SW 1271 (cell line): ENCODE data around the gene DCST1.

Source experiments
- DNase-seq, 2 experiments: peaks; one replicate each; lab custom pipeline; 2025; lab: John Stamatoyannopoulos, UW

The DCST1 gene

DNA sequence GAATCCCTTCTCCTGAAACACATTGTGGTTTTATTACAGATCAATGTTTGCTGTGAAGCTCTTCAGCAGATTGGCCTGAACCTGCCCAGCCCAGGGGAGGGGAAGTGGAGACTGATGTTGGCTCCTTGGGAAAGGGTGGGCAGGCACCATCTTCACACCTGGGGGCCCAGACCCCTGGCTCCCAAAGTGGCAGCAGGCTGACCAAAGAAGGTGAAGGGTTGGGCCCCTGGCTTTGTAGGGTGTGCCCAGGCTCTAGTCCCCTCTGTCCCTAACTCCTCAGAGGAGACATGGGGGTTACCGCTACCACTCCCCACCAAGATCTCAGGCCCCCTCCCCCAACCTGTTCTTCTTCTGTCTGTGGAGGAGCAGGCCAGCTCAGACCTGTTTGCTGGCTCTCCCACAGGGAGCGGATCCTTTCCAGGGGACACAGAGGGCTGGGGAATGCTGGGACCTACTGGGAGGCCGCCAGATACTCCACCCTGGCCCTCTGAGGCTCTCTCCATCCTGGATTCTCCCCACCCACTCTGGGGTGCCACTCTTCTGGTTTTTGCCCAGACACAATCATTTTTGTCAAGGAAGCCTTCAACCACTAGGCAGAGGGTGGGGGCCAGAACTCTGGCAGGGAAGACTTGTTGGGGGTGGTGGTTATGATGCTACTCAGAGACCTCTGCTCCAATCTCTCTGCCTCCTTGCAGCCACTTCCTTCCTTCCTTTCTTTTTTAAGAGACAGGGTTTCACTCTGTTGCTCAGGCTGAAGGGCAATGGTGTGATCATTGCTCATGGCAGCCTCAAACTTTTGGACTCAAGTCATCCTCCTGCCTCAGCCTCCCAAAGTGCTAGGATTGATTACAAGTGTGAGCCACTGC, 40.0 kb downstream of the DCST1 start:
- no peak for DNase-seq

DNA sequence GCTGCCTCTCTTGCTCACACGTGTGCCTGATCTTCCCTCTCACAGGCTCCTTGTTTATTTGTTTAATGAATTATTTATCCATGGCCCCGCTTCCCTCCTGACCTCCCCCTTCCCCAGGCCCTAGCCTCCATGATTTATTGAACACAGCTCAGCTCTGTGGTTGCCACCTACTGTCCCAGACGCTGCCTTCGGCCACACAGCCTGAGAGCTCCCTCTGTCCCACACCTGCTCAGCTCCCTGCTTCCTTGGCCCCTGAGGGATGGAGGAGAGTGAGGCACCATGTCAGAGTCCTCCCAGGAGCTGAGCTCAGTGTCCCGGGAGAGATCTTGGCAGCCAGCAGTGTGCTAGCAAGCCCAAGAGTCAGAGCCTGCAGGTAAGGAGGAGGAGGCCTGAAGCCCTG, 41.9 kb downstream of the DCST1 start:
- DNase-seq, result no peak

DNA sequence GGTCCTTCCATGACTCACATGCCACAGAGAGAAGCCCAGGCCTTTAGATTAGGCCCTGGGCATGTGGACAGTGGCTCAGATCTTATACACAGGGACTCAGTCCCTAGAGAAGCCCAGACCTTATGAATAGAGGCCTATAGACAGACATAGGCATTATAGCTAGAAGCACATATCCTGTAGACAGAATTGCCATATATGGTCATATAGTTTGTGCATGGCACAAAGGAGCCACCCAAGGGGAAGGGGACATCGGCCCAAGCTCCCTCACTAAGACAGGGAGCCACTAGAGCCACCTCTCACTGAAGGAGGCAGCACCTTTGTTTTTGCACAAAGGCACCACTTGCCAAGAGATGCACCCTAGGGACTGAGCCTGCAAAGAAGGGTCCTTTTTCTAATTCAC, 42.7 kb downstream of the DCST1 start:
- DNase-seq, result no peak

DNA sequence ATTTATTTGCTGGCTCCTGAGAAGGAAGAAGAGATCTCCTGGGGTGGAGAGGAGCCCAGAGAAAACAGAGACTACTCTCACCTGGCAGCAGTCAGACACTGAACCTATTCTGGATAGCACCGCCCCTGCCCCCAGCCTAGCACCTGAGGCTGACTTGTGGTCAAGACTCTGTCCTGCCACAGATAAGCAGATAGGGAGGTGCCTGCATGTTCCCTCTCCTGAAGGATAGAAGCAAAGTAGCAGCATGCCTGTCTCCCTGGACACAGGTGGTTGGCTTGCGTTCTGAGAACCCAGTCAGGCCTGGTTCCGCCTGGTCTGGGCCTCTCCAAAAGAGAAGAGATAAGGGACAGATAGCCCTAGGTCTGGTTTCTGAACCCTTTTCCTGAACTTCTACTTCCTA, 43.7 kb downstream of the DCST1 start:
- DNase-seq, result no peak

DNA sequence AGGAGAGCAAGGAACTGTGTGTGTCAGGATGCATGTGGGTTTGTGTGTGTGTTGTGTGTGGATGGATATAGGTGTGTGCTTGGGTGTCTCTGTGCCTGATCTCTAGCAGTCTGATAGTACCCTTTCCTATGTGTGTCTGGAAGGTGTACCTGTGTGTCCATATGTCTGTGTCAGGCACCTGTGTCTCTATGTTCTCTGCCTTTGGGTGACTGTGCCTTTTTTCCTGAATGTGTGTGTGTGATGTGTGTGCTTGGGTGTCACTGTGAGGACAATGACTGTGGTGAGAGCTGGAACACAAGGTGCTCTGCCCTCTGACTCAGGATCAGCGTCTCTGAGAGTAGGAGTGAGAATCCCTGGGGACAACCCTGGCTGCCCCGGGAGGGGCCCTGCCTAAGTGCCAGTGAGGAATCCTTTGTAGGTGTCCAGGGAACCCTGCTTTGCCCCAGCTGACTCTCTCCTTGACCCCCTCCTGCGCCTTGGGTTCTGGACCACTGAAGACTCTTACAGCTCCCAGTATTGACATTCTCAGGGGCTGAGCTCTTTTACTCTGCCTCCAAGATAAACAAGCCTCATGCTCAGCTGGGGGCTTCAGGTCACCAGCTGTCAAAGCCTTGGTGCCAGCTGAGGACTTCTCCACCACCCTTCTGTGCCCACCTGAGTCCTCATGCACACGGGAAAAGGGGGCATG, 44.3 kb downstream of the DCST1 start:
- no peak for DNase-seq

DNA sequence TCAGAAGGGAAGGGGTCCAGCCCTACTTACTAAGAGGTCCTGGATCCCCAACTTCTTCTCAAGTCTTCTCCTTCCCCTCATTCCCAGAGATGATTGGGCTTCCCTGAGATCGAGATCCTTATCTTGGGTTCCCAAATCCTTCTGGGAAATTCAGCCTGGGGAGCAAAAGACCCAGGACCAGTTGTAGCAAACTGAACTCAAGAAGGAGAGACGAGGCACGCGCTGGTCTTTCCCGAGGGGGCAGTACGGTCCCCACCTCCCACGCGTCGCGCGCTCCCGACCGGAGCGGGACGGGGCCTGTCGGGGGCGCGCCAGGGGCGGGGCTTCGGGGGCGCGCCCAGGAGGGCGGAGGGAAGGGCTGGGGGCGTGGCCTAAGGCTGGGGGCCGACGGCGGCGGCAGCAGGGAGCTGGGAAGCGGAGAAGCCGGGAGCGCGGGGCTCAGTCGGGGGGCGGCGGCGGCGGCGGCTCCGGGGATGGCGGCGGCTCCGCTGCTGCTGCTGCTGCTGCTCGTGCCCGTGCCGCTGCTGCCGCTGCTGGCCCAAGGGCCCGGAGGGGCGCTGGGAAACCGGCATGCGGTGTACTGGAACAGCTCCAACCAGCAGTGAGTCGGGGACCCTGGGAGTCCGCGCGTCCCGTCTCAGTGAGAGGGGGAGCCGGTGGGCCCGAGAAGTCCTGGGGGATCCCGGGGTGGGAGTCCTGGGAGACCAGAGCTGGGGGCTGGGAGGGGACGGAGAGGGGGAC, 45.0 kb downstream of the DCST1 start, which contains the start of gene EFNA3:
Gene EFNA3 (plus strand): TSS at position 369 of the 741 bp plus-strand sequence. CDS start 105 bp downstream, at position 474.
- DNase-seq, result peak in 1 of 2 experiments; percentile 17

DNA sequence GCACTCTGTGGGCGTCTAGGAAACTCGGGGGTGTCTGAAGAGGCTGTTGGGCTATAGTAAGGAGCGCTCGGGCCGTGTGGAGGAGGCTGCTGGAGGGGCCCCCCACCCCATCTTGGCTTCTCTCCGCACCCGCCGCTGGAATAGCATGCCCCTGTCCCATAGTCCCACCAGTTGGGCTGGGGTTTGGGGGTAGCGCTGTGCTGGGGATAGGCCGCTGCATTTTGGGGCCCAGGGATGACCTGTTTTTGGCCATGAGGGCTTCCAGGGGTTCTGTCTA, 45.5 kb downstream of the DCST1 start:
- no peak for DNase-seq

DNA sequence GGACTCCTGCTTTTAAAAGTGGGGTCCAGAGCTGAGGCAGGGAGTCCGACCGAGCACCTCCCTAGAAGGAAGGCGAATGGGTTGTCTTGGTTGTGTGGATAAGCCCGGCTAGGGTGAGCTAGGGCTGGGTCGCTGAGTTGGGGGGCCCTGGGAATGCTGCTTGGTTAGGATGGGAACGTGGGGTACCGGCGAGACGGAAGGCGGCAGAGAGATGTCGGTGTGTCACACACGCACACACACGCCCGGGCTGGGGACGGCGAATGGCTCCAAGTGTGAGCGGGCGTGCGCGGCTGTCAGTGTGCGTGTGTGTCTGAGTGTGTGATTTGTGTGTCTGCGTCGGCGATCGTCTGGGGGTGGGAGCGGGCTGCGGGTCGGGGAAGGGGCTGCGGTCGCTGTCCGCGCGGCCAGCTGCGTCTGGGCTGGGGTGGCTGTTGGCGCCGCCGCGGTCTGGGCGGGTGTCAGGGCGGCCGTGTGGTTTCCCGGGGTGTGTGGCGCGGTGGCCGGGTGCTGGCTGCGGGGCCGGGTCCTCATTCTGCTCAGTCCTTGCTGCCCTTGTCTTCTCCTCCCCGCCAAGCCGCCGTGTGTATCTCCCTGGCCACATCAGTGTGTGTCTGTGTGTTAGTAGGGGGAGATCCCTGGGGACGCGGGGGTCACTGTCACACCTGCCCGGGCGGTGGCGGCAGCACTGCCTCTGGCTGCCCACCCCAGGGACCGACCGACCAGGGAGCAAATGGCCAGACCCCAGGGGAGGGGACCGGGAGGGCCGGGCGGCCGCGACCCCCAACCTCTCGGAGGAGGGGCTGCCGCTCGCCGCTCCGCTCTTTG, 46.1 kb downstream of the DCST1 start:
- DNase-seq, result no peak

DNA sequence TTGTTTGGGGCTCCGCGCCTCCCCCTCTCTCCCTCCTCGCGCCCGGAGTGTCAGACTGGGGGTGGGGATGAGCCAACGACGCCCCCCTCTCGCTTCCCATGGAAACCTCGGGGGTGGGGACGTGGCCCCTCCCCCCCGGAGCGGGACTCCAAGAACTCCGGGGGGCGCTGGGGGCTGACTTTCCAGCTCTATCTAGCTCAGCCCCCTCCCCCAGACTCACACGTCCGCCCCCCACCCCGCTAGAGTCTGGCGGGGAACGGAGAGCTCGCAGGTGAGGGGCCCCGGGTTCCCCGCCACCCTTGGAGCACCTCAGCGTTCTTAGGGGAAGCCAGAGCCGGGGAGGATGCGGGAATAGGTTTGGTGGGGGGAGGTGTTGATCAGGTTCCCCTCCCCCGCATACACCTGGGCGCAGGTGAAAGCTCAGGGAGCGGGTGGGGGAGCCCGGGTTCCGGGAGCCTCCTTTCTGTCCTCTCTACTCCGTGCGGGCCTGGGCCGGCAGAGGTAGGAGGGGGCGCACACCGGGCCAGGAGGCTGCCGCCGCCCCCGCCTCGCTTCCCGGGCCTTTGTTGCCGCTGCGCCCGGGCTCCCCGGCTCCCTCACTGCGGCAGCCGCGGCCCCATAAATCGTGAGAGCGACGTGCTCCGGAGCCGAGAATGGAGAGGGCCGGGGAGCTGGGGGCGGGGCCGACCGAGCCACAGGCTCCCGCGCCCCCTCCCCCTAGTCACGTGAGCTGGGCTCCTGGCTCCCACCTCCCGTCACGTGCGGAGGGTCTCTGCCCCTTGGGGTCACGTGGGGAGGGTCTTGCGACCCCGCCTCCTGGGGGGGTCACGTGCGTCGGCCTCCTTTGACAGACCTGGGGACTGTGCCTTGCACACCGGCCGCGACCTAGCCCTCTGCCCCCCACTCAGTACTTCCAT, 46.9 kb downstream of the DCST1 start:
- DNase-seq, result no peak

DNA sequence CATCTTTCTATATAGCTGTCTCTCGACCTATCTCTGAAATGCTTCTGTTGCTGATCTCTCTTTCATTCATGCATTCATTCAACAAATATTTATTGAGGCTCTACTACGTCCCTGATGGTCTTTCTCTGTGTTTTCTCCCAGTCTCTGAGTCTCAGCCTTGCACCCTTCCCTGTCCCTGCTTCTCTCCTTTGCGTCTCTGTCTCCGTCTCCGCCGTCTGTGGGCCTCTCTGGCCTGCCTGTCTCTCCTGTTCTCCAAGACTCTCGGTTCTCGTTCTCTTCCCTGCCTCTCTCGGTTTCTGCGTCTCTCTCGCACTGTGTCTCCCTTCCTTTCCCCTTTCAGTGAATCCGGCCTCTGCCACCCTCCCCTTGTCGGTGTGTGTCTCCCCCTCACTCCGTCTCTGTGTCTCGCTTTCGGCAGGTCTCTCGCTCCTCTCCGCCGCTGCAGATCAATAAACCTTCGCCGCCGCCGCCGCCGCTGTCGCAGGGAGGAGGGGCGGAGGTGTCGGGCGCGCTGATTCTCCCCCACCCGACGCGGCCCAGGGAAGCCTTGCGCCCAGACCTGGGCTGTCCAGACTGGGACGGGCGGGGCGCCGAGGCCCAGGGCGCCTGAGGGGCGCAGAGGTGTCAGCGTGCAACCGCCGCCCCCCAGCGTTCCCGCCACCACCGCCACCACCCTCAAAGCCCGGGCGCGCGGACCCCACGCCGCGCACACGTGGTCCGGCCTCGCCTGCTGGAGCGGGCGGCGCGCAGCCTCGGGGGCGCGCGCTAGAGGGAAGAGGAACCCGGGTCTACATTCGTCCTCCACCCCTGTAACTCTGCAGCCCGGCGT, 48.1 kb downstream of the DCST1 start:
- DNase-seq, result no peak

DNA sequence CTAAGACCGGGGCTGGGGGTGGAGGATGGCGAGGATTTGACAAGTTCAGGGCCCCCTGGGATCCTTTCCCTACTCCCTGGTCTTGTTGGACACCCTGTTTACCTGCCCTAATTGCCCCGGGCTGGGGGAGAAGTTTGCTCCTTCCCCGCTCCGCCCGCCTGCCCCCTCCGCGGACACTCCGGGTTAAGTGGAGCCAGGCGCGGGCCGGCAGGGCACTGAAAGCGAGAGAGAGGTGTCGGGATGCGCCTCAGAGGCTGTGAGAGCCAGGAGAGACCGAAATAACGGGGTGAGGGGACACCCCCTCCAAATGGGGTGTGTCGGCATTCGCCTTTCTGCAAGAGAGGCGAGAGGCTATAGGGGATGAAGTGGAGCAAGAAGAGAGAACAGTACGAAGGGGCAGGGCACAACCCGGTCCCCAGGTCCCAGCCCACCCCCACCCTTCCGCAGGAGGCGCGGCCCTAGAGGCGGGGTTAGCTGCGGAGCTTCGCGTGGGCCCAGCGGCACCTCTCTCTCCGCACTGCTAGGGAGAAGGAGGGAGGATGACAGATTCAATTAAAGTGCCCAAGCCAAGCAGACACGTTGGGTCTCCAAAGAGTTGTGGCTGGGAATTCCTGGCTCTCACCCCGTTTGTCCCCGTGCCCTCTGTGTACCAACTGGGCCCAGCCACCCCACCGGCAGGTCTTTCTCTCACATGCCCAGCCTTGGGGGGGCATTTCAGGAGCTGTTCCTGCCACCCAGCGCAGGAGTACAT, 48.9 kb downstream of the DCST1 start:
- no peak for DNase-seq

DNA sequence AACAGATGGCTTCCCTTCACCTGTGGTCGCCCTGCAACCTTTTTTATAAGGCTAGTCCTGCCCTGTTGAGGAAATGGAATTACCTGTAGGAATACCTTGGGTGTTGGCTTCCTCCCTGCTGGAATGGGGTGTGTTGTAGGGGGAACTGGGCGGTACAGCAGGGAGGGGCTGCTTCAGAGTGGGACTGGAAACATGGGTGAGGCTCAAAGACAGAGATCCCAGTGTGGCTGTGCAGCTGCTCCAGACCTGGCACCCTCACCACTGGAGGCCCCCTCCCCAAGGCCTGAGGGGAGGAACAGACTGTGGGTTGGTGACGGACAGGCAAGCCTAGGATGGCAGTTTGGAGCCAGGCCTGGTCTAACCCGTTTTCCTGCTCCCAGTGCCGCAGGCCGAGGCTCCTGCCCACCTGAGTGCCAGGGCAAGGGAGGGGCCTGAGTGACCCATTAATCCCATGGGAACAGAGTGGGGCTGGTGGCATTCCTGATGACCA, 49.5 kb downstream of the DCST1 start:
- no peak for DNase-seq

DNA sequence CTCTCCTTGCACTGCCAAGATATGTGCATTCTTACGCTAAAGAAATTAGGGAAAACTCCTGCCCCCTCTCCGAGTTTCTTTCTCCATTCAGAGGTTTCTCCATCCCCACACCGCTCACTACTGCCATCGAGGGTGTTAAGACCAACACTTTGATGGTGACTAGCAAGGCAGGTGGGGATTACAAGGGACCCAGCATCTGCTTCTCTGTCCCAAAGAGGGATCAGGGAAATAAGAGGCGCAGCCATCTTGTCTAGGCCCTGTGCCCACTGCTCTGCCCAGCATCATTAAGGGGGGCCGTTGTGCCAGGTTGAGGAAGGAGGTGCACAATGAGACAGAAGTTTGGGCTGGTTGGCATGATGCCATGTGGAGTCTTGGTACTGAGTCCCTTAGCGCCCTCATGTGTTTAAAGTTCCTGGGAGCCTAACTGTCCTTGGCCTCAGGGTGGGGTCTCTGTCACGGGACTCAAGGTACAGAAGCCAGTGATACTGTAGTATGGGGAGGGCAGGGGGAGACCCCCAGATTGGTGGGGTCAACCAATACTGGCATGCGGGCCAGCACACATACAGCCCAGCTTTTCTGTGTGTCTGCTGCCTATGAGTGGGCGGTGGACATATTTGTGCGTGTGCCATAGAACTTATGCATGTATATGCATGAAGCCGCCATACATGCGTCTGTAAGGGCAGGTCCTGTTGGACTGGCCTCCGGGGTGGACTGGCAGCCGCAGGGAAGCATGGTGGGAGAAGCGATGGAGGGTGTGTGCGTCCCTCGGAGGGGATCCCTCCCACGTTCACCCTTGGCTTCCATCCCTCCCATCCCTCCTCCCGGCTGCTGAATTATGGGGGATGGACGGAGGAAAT, 50.5 kb downstream of the DCST1 start:
- peak; percentile 19 to 25 for DNase-seq

DNA sequence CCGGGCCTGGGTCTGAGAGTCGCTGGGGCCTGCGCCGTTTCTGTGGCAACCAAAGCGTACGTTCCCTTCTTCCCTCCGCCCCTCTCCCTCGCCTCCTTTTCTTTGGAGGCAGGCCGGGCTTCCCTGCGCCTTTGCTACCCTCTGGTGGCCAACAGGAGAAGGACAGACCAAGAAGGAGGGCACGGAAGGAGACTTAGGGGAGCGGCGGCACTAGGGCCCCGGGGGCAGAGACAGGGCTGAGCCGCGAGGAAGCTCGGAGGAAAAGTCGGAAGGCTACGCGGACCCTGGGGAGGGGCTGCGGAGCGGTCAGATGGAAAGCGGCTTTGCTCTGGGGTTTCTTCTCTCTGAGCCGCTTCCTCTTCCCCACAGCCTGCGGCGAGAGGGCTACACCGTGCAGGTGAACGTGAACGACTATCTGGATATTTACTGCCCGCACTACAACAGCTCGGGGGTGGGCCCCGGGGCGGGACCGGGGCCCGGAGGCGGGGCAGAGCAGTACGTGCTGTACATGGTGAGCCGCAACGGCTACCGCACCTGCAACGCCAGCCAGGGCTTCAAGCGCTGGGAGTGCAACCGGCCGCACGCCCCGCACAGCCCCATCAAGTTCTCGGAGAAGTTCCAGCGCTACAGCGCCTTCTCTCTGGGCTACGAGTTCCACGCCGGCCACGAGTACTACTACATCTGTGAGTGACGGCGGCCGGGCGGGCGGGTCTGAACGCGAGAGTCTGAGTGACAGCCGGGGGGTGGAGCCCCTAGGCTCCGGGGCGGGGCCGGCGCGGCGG, 51.3 kb downstream of the DCST1 start:
- peak; percentile 71 to 83 for DNase-seq

DNA sequence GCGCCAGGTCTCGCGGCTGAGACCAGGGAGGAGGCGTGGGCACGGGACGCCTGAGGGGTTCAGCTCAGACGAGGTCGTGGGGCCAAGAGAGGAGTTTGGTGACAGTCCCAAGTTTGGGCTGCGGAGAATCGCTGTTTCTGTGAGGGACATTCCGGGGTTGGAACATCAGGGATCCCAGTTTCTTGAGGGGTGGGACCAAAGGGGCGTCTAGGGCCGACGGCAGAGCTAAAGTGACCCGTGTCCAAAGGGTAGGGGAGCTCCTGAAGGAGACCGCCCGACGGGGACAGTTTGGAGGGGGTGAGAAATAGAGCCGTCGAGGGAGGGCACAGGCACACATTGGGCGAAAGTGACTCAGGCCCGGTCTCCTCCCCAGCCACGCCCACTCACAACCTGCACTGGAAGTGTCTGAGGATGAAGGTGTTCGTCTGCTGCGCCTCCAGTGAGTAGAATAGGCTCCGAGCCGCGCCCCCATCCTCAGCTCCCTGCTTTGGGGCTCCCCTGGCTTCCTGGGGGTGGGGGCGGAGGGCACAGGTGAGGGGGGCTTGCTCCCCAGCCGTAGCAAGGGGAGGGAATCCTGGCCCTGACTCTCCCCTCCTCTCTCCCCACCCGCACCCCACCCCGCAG, 52.0 kb downstream of the DCST1 start:
- DNase-seq, result peak in 1 of 2 experiments; percentile 38

DNA sequence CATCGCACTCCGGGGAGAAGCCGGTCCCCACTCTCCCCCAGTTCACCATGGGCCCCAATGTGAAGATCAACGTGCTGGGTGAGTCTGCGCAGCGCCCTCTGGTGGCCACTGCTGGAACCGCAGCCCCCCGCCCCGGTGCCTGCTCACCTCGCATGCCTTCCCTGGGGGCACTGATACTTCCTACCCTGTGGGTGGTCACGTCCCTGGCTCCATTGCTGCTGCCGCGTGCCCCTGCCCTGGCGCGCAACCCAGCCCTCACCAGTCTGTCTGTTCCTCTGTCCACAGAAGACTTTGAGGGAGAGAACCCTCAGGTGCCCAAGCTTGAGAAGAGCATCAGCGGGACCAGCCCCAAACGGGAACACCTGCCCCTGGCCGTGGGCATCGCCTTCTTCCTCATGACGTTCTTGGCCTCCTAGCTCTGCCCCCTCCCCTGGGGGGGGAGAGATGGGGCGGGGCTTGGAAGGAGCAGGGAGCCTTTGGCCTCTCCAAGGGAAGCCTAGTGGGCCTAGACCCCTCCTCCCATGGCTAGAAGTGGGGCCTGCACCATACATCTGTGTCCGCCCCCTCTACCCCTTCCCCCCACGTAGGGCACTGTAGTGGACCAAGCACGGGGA, 52.6 kb downstream of the DCST1 start:
- peak in 1 of 2 experiments; percentile 17 for DNase-seq
